Hepatocyte (in vitro differentiated cells): Measurements from ENCODE around the gene MNT. TPM values are rescaled to one million over a fixed set of nuclear protein-coding genes. Genes with fewer than 3 reads are reported as not detected.

Source experiments
- DNase-seq: peaks from one replicate; pipeline ENCODE4 v3.0.0-alpha.2; 2016; ENCODE audit warnings: low spot score
- H2AFZ ChIP-seq: fragments of 200-600 bp; sonication (generic); 2 replicates; pipeline ENCODE4 v1.6.0; 2016; ENCODE audit warnings: antibody characterized with exemption, mild to moderate bottlenecking
- H3K27ac ChIP-seq: fragments of 200-600 bp; sonication (generic); 2 replicates; pipeline ENCODE4 v1.5.1; 2016; ENCODE audit warnings: mild to moderate bottlenecking
- H3K27me3 ChIP-seq: fragments of 200-600 bp; sonication (generic); 2 replicates; pipeline ENCODE4 v1.6.1; 2016
- H3K36me3 ChIP-seq: fragments of 200-600 bp; sonication (generic); replicated peaks from 2 replicates; pipeline ENCODE4 v1.5.1; 2016; ENCODE audit warnings: low read depth; ENCODE audit not compliant: insufficient read depth
- H3K4me1 ChIP-seq: fragments of 200-600 bp; sonication (generic); 2 replicates; pipeline ENCODE4 v1.5.1; 2016; ENCODE audit warnings: mild to moderate bottlenecking, moderate library complexity; ENCODE audit not compliant: insufficient read depth
- H3K4me2 ChIP-seq: fragments of 200-600 bp; sonication (generic); 2 replicates; pipeline ENCODE4 v1.6.0; 2016
- H3K4me3 ChIP-seq: fragments of 200-600 bp; sonication (generic); 2 replicates; pipeline ENCODE4 v1.5.1; 2016; ENCODE audit warnings: mild to moderate bottlenecking
- H3K79me2 ChIP-seq: fragments of 200-600 bp; sonication (generic); 2 replicates; pipeline ENCODE4 v1.6.0; 2017; ENCODE audit warnings: mild to moderate bottlenecking
- H3K9me2 ChIP-seq: fragments of 200-600 bp; sonication (generic); replicated peaks from 2 replicates; pipeline ENCODE4 v1.6.0; 2017; ENCODE audit warnings: mild to moderate bottlenecking; ENCODE audit not compliant: insufficient read depth
- H3K9me3 ChIP-seq: fragments of 200-600 bp; sonication (generic); 2 replicates; pipeline ENCODE4 v1.5.1; 2016; ENCODE audit warnings: low read depth, mild to moderate bottlenecking
- H4K20me1 ChIP-seq: fragments of 200-600 bp; sonication (generic); 2 replicates; pipeline ENCODE4 v1.6.0; 2016; ENCODE audit warnings: mild to moderate bottlenecking; ENCODE audit not compliant: insufficient read depth, poor library complexity, severe bottlenecking
- EZH2 ChIP-seq: fragments of 200-600 bp; sonication (generic); IDR thresholded peaks from 2 replicates; pipeline ENCODE4 v1.6.1; 2016; ENCODE audit warnings: antibody characterized with exemption, mild to moderate bottlenecking, borderline replicate concordance
- EZH2phosphoT487 ChIP-seq: fragments of 200-600 bp; sonication (generic); IDR thresholded peaks from one replicate; pipeline ENCODE4 v1.6.1; 2018; ENCODE audit warnings: antibody characterized with exemption, mild to moderate bottlenecking, low read depth, moderate library complexity; ENCODE audit not compliant: unreplicated experiment, severe bottlenecking
- WGBS: methylation state at CpG from one replicate; pipeline ENCODE4 v1.1.6; 2016; ENCODE audit warnings: low lambda C conversion rate; ENCODE audit errors: missing lambda C conversion rate; 5-methylcytosine and 5-hydroxymethylcytosine counted together
- polyA plus RNA-seq: library from polyadenylated mRNA; unstranded; fragments of >200 nt; fragmentation: Nextera tagmentation; extraction: Ambion mirVana; gene quantifications from 2 replicates; pipeline ENCODE4 v1.2.1, GENCODE V29; 2016
- total RNA-seq: library from RNA; depleted of rRNA; stranded (reverse); fragments of >200 nt; gene quantifications from 2 replicates; pipeline ENCODE4 v1.2.3, GENCODE V29; 2014
- TF ChIP-seq, protein P1 (sequence below): fragments of 200-600 bp; sonication (generic); IDR thresholded peaks from 2 replicates; pipeline ENCODE4 v1.5.1; 2016; ENCODE audit warnings: antibody characterized with exemption, mild to moderate bottlenecking; ENCODE audit not compliant: poor library complexity

MNT gene
- total and polyA plus RNA-seq, 2 experiments from 2014 or later: 9.9 to 11.2 TPM

DNA sequence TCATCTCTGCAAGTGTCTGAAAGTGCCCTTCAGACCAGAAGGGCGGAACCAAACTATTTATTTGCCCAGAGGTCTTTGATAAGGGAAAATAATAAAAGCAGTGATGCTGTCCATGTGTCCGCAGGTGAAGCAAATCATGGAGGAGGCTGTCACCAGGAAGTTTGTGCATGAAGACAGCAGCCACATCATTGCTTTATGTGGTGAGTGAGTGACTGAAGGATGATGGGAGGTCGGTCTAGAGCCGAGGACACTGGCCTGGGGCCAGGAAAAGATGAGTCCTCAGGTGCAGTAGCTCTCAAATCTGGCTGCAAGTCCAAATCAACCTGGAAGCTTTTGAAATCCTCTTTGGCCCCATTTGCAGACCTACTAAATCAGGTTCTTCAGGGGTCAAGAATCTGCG, 57.4 kb downstream of the MNT start:
- Histone ChIP-seq H3K27ac (no peak overlapping the region), H2AFZ (no peak overlapping the region), H3K9me2 (no peaks in the 10 kb centered on the region), H4K20me1 (no peaks in the 10 kb centered on the region), H3K4me2 (no peak overlapping the region), H3K27me3 (no peaks in the 10 kb centered on the region), H3K9me3 (no peaks in the 10 kb centered on the region), H3K36me3 (no peaks in the 10 kb centered on the region), H3K4me1 (peaks cover 12% of the 10 kb centered on the region), H3K4me3 (no peak overlapping the region), H3K79me2 (peaks cover 6% of the 10 kb centered on the region)
- 90% methylated on average over 5 of the region's 5 CpGs for WGBS
- TF ChIP-seq, protein P1, sequence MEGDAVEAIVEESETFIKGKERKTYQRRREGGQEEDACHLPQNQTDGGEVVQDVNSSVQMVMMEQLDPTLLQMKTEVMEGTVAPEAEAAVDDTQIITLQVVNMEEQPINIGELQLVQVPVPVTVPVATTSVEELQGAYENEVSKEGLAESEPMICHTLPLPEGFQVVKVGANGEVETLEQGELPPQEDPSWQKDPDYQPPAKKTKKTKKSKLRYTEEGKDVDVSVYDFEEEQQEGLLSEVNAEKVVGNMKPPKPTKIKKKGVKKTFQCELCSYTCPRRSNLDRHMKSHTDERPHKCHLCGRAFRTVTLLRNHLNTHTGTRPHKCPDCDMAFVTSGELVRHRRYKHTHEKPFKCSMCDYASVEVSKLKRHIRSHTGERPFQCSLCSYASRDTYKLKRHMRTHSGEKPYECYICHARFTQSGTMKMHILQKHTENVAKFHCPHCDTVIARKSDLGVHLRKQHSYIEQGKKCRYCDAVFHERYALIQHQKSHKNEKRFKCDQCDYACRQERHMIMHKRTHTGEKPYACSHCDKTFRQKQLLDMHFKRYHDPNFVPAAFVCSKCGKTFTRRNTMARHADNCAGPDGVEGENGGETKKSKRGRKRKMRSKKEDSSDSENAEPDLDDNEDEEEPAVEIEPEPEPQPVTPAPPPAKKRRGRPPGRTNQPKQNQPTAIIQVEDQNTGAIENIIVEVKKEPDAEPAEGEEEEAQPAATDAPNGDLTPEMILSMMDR: no peak
- TF ChIP-seq EZH2 (no peak), EZH2phosphoT487 (no peak)
- DNase-seq: no peak

DNA sequence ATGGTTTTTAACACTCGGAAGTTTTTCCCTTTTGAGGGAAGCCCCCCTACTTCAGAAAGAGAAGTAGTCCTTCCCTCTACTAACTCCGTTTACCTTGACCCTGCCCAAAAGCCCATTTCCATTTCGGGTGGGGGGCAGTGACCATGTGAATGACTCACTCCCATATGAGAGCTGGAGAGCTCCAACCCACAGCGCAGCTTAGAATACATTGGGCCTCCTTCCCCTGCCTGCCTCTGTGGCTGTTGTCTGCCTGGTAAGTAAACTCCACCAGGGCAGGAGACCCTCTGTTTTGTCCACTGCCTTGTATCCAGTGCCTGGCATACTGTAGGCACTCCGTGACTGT, 62.6 kb downstream of the MNT start:
- TF ChIP-seq EZH2: no peak
- TF ChIP-seq EZH2phosphoT487: no peak
- TF ChIP-seq, protein P1: no peak
- peak overlapping the region; percentile 64 for H3K4me3 ChIP-seq
- peak overlapping the region; percentile 85 for H3K27ac ChIP-seq
- DNase-seq: peak; percentile 61
- H3K36me3 ChIP-seq: no peaks in the 10 kb centered on the region
- peaks cover 36% of the 10 kb centered on the region for H3K79me2 ChIP-seq
- H3K9me3 ChIP-seq: no peaks in the 10 kb centered on the region
- H4K20me1 ChIP-seq: no peaks in the 10 kb centered on the region
- H3K27me3 ChIP-seq: no peaks in the 10 kb centered on the region
- H3K4me1 ChIP-seq: peaks cover 8% of the 10 kb centered on the region
- H3K9me2 ChIP-seq: no peaks in the 10 kb centered on the region
- peak overlapping the region; percentile 100 for H3K4me2 ChIP-seq
- 22% methylated on average over 5 of the region's 5 CpGs for WGBS
- H2AFZ ChIP-seq: peak overlapping the region; percentile 82

DNA sequence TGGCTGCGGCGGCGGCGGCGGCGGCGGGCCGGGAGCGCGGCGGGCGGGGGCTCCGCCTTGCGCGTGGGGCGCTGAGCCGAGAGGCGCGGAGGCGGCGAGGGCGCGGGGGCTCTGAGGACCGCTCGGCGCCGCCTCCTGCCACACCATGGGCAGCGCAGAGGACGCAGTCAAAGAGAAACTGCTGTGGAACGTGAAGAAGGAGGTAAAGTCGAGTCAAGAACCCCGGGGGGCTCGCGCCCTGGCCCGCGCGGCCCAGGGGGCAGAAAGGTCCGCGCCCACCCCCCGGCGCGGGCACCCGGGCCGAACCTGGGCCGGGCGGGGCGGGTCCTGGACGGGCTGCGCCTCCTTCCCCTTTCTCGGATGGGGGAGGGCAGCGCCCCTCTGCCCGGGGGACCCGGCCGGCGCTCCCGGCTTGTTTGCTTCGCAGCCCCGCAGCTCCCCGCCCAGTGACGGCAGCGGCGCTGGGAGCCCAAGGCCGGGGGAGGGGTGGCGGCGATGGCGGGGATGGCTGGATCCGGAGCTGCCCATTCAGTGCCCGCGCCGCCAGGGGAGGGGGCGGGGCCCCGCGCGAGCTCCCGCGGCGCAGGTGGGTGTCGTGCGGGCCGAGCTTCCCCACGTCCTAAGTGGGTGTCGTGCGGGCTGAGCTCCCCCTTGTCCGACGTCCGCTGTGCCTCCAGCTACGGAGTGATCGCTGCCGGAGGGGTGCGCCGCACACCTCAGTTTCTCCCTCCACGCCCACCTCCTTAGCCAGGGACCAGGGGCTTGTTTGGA, 63.1 kb downstream of the MNT start:
- peak overlapping the region; percentile 64 for H3K4me3 ChIP-seq
- H4K20me1 ChIP-seq: no peaks in the 10 kb centered on the region
- peak overlapping the region; percentile 82 for H2AFZ ChIP-seq
- TF ChIP-seq EZH2phosphoT487 (no peak), EZH2 (no peak)
- TF ChIP-seq, protein P1: no peak
- no peaks in the 10 kb centered on the region for H3K36me3 ChIP-seq
- peak overlapping the region; percentile 85 for H3K27ac ChIP-seq
- peaks cover 8% of the 10 kb centered on the region for H3K4me1 ChIP-seq
- peak overlapping the region; percentile 100 for H3K4me2 ChIP-seq
- WGBS: under 1% methylated on average over 26 of the region's 92 CpGs
- H3K79me2 ChIP-seq: peaks cover 36% of the 10 kb centered on the region
- H3K9me2 ChIP-seq: no peaks in the 10 kb centered on the region
- DNase-seq: peak; percentile 84
- H3K9me3 ChIP-seq: no peaks in the 10 kb centered on the region
- H3K27me3 ChIP-seq: no peaks in the 10 kb centered on the region
